ENCODE data around the gene DUS3L. TPM values are rescaled to one million over a fixed set of nuclear protein-coding genes. Genes with fewer than 3 reads are reported as not detected.

DUS3L gene
- total RNA-seq, 1 donor from 2014 or later = 14.1 TPM

DNA sequence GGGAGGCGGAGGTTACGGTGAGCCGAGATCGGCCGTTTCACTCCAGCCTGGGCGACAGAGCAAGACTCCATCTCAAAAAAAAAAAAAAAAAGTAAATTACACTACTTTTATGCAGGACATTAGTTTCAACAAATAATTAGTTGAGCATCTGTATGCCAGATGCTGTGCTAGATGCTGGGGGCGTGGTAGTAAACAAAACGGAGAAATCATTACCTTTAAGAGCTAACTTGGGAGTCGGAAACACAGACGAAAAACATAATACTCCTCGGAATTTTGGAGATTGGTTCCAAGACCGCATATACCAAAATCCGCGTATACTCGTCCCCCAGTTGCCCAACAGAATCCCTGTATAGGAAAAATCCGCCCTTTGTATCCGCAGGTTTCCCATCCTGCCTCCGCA lies 1.3 kb upstream of the DUS3L start:
- TF ChIP-seq, protein P1, sequence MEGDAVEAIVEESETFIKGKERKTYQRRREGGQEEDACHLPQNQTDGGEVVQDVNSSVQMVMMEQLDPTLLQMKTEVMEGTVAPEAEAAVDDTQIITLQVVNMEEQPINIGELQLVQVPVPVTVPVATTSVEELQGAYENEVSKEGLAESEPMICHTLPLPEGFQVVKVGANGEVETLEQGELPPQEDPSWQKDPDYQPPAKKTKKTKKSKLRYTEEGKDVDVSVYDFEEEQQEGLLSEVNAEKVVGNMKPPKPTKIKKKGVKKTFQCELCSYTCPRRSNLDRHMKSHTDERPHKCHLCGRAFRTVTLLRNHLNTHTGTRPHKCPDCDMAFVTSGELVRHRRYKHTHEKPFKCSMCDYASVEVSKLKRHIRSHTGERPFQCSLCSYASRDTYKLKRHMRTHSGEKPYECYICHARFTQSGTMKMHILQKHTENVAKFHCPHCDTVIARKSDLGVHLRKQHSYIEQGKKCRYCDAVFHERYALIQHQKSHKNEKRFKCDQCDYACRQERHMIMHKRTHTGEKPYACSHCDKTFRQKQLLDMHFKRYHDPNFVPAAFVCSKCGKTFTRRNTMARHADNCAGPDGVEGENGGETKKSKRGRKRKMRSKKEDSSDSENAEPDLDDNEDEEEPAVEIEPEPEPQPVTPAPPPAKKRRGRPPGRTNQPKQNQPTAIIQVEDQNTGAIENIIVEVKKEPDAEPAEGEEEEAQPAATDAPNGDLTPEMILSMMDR (IDR thresholded peaks at IDR 0.05; ENCODE audit: borderline replicate concordance) = no peak
- H3K4me1 ChIP-seq = peaks cover 14% of the 10 kb centered on the region
- no peak overlapping the region for H3K27ac ChIP-seq (replicated peaks)
- H3K36me3 ChIP-seq = peaks cover 28% of the 10 kb centered on the region
- no peak for DNase-seq
- H3K4me3 ChIP-seq = no peak overlapping the region
- no peaks in the 10 kb centered on the region for H3K9me3 ChIP-seq (replicated peaks)
- H3K27me3 ChIP-seq (ENCODE audit: low read depth) = no peaks in the 10 kb centered on the region
- intact Hi-C loops (cut with micrococcal nuclease) = no loop called here

DNA sequence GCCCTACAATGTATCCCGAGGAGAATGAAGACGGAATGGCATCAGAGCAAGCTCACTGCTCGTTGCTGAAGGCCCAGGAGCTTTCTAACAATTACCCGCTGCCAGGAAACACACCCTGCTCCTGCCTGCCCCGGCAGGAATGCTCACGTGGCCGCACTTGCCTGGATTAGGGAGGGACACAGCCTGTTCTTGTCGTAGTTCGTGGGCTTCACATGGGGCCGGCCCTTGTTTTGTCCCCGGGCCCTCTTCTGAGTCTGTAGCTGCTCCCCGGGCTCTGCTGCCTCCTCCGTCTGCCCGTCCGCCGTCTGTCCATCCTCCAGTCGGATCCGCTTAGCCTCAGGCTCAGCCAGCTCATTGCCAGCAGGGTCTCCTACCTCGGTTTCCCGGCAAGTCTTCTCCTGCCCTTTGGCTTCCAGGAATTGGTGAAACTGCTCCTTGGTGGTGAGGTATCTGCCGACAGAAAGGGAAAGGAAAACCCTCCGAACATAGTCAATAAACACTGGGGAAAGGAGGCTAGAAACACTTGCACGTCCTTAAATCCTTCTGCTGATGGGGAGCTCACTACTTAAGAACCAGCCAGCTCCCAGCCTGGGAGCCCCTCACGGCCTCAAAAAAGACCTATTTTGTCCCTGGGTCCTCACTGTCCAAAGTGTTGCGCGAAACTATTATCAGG lies 941 bp downstream of the DUS3L start:
- Histone ChIP-seq H3K27ac (replicated peaks) (peak overlapping the region; percentile 99), H3K9me3 (replicated peaks) (no peaks in the 10 kb centered on the region), H3K4me3 (peak overlapping the region; percentile 90), H3K36me3 (peaks cover 50% of the 10 kb centered on the region), H3K27me3 (ENCODE audit: low read depth) (no peaks in the 10 kb centered on the region), H3K4me1 (peaks cover 14% of the 10 kb centered on the region)
- TF ChIP-seq, protein P1 (IDR thresholded peaks at IDR 0.05; ENCODE audit: borderline replicate concordance) = no peak
- DNase-seq = no peak
- intact Hi-C loops (cut with micrococcal nuclease) = no loop called here

DNA sequence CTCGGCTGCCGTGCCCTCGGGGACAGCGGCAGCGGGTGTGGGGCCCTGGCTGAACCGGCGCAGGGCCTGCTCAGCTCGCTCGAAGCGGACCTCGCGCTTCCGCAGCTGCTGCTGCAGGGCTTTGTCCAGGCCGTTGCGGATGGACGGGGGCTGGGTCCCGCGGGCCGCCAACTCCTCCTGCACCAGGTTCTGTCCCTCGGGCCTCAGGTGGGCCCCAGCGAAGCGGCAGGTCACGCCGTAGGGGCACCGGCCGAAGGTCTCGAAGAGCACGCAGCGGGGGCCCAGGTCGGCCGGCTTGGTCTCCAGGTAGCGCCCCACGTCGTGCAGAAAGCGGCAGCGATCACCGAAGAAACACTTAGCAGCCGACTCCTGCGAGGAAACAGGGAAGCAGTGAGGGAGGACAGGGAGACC lies 1.6 kb downstream of the DUS3L start:
- Histone ChIP-seq H3K9me3 (replicated peaks) (no peaks in the 10 kb centered on the region), H3K4me1 (peaks cover 14% of the 10 kb centered on the region), H3K4me3 (no peak overlapping the region), H3K36me3 (peaks cover 56% of the 10 kb centered on the region), H3K27me3 (ENCODE audit: low read depth) (no peaks in the 10 kb centered on the region), H3K27ac (replicated peaks) (no peak overlapping the region)
- TF ChIP-seq, protein P1 (IDR thresholded peaks at IDR 0.05; ENCODE audit: borderline replicate concordance) = no peak
- intact Hi-C loops (cut with micrococcal nuclease) = no loop called here
- no peak for DNase-seq

DNA sequence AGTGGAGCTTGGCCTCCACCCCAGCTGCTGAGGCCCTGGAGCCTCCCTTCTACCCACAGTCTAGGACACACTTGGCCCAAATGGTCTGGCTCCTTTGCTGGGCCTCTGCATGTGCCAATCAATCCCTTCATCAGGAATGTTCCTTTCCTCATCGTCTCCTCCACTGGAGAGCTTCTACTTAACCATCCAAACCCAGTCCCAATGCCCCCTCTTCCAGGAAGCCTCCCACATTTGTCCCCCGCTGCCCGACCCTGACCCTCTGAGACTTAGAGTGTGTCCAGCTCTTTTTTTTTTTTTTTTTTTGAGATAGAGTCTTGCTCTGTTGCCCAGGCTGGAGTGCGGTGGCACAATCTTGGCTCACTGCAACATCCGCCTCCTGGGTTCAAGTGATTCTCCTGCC lies 2.5 kb downstream of the DUS3L start:
- intact Hi-C loops (cut with micrococcal nuclease) = no loop called here
- TF ChIP-seq, protein P1 (IDR thresholded peaks at IDR 0.05; ENCODE audit: borderline replicate concordance) = no peak
- no peak overlapping the region for H3K27ac ChIP-seq (replicated peaks)
- peaks cover 14% of the 10 kb centered on the region for H3K4me1 ChIP-seq
- no peaks in the 10 kb centered on the region for H3K27me3 ChIP-seq (ENCODE audit: low read depth)
- peaks cover 60% of the 10 kb centered on the region for H3K36me3 ChIP-seq
- H3K9me3 ChIP-seq (replicated peaks) = no peaks in the 10 kb centered on the region
- DNase-seq = no peak
- no peak overlapping the region for H3K4me3 ChIP-seq

DNA sequence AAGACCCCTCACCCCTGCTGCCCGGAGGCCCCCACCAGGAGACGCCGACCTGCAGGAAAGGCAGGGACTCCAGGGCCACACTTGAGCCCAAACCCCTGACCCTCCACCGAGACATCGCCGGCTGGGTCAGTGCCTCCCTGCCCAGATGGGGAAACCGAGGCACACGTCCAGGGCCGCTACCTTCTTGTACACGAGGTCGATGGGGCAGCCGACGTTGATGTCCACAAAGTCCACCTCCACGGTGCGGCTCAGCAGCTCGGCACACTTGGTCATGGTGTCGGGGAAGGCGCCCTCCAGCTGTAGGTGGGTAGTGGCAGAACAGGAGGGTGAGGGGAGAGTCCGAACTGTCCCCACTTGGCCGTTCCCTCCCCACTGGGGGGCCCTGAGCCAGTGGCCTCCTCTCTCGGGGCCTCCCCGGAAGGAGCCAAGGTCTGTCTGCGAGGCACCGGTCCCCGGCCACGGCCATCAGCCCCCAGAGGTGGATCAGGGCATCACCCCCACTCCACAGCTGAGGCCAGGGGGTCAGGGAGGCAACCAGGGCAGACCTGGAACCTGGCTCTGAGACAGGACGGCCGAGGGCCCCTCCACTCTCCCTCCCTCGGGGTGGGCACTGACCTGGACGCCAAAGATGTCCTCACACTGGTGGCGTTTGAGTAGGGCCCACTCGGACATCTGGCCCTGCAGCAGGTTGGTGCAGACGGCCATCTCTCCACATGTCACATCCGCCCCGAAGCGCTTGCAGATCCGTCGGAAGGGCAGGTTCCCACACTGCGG lies 3.4 kb downstream of the DUS3L start:
- Histone ChIP-seq H3K4me3 (no peak overlapping the region), H3K27ac (replicated peaks) (no peak overlapping the region), H3K9me3 (replicated peaks) (no peaks in the 10 kb centered on the region), H3K4me1 (peaks cover 14% of the 10 kb centered on the region), H3K36me3 (peaks cover 60% of the 10 kb centered on the region), H3K27me3 (ENCODE audit: low read depth) (no peaks in the 10 kb centered on the region)
- no peak for DNase-seq
- TF ChIP-seq, protein P1 (IDR thresholded peaks at IDR 0.05; ENCODE audit: borderline replicate concordance) = no peak
- intact Hi-C loops (cut with micrococcal nuclease) = no loop called here

Measured in left ventricle myocardium inferior (tissue), 1 donor.